Measurements from ENCODE around the gene CCDC88C.

DNA sequence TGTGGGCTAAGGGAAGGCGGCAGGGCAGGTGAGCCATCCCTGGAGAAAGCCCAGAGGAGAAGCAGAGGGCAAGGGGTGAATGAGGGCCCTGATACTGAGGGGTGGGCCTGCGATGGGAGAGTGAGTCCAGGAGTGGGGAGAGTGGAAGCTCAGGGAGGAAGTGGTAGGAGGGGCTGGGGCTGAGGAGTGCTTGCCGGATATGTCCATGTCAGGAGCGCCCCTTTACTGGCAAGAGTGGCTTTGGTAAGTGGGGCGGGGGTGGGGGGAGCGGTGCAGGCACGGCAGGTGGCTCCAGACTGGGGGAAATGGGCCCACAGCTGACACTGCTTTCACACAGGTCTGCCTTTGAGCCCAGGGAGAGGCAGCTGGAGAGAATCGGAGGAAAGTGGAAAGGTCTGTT, 86.8 kb downstream of the CCDC88C start:
- TF ChIP-seq, protein P1, sequence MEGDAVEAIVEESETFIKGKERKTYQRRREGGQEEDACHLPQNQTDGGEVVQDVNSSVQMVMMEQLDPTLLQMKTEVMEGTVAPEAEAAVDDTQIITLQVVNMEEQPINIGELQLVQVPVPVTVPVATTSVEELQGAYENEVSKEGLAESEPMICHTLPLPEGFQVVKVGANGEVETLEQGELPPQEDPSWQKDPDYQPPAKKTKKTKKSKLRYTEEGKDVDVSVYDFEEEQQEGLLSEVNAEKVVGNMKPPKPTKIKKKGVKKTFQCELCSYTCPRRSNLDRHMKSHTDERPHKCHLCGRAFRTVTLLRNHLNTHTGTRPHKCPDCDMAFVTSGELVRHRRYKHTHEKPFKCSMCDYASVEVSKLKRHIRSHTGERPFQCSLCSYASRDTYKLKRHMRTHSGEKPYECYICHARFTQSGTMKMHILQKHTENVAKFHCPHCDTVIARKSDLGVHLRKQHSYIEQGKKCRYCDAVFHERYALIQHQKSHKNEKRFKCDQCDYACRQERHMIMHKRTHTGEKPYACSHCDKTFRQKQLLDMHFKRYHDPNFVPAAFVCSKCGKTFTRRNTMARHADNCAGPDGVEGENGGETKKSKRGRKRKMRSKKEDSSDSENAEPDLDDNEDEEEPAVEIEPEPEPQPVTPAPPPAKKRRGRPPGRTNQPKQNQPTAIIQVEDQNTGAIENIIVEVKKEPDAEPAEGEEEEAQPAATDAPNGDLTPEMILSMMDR (IDR thresholded peaks at IDR 0.05) = no peak
- TF ChIP-seq RAD21 (conservative IDR thresholded peaks at IDR 0.05 in 1 of 2, IDR thresholded peaks at IDR 0.05 in 1 of 2) = no peak
- no peak for TF ChIP-seq CEBPB (IDR thresholded peaks at IDR 0.05)
- TF ChIP-seq PHF8 (IDR thresholded peaks at IDR 0.05; ENCODE audit: borderline replicate concordance, low read depth) = no peak
- TF ChIP-seq POLR2A (IDR thresholded peaks at IDR 0.05; ENCODE audit: low read length) = no peak
- TF ChIP-seq CBX8 (IDR thresholded peaks at IDR 0.05) = no peak
- no peak for TF ChIP-seq EP300 (IDR thresholded peaks at IDR 0.05)
- TF ChIP-seq, protein P2, sequence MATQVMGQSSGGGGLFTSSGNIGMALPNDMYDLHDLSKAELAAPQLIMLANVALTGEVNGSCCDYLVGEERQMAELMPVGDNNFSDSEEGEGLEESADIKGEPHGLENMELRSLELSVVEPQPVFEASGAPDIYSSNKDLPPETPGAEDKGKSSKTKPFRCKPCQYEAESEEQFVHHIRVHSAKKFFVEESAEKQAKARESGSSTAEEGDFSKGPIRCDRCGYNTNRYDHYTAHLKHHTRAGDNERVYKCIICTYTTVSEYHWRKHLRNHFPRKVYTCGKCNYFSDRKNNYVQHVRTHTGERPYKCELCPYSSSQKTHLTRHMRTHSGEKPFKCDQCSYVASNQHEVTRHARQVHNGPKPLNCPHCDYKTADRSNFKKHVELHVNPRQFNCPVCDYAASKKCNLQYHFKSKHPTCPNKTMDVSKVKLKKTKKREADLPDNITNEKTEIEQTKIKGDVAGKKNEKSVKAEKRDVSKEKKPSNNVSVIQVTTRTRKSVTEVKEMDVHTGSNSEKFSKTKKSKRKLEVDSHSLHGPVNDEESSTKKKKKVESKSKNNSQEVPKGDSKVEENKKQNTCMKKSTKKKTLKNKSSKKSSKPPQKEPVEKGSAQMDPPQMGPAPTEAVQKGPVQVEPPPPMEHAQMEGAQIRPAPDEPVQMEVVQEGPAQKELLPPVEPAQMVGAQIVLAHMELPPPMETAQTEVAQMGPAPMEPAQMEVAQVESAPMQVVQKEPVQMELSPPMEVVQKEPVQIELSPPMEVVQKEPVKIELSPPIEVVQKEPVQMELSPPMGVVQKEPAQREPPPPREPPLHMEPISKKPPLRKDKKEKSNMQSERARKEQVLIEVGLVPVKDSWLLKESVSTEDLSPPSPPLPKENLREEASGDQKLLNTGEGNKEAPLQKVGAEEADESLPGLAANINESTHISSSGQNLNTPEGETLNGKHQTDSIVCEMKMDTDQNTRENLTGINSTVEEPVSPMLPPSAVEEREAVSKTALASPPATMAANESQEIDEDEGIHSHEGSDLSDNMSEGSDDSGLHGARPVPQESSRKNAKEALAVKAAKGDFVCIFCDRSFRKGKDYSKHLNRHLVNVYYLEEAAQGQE (IDR thresholded peaks at IDR 0.05) = no peak
- no peak for TF ChIP-seq CHD4 (IDR thresholded peaks at IDR 0.05; ENCODE audit: borderline replicate concordance)
- no peak for TF ChIP-seq CHD2 (IDR thresholded peaks at IDR 0.05; ENCODE audit: low read length, partially characterized antibody)
- TF ChIP-seq, protein P3, sequence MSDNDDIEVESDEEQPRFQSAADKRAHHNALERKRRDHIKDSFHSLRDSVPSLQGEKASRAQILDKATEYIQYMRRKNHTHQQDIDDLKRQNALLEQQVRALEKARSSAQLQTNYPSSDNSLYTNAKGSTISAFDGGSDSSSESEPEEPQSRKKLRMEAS (IDR thresholded peaks at IDR 0.05) = no peak
- TF ChIP-seq MAFK (IDR thresholded peaks at IDR 0.05; ENCODE audit: partially characterized antibody) = no peak

All from A549 (cell line).